Adrenal gland (tissue), 12 donors: Measurements from ENCODE around the gene SPTBN4. TPM values are rescaled to one million over a fixed set of nuclear protein-coding genes. Genes with fewer than 3 reads are reported as not detected.

Source experiments
- DNase-seq, 7 donors: peaks; one replicate each; pipeline ENCODE4 v3.0.0-alpha.2; 2019 to 2020
- H3K27ac ChIP-seq, 5 donors: fragments of 200-600 bp; sonication (generic) in 4 of 5; 1 replicate in 3 of 5; 2 replicates in 2 of 5; pipeline versions ENCODE4 v1.5.1 to v1.8.0; 2016 to 2020; ENCODE audit warnings: mild to moderate bottlenecking in 1 of 5
- H3K27me3 ChIP-seq: fragments of 200-600 bp; 2 replicates; pipeline ENCODE4 v1.8.0; 2021
- H3K36me3 ChIP-seq, 2 donors: fragments of 200-600 bp; replicated peaks in 1 of 2; 1 replicate in 1 of 2; 2 replicates in 1 of 2; pipeline versions ENCODE4 v1.5.1 to v1.8.0; 2018 to 2022
- H3K4me1 ChIP-seq, 2 donors: fragments of 200-600 bp; replicated peaks in 1 of 2; 1 replicate in 1 of 2; 2 replicates in 1 of 2; pipeline versions ENCODE4 v1.5.1 to v1.8.0; 2018 to 2021
- H3K4me3 ChIP-seq, 4 donors: fragments of 200-600 bp; sonication (generic) in 3 of 4; one replicate each; pipeline ENCODE4 v1.5.1; 2016 to 2018
- H3K9me3 ChIP-seq, 3 donors: fragments of 200-600 bp; sonication (generic) in 1 of 3; replicated peaks in 1 of 3; 1 replicate in 2 of 3; 2 replicates in 1 of 3; pipeline versions ENCODE4 v1.5.1 to v1.8.0; 2016 to 2021
- CTCF ChIP-seq, 6 experiments: fragments of 450-650 bp in 4 of 6; fragments of 200-600 bp in 2 of 6; sonication (generic) in 1 of 6; IDR thresholded peaks; 1 replicate in 5 of 6; 2 replicates in 1 of 6; pipeline versions ENCODE4 v1.5.1 to v1.8.0; 2016 to 2021; ENCODE audit warnings: antibody characterized with exemption in 6 of 6, mild to moderate bottlenecking in 2 of 6, moderate library complexity in 1 of 6
- POLR2A ChIP-seq, 2 donors: fragments of 450-650 bp; IDR thresholded peaks; one replicate each; pipeline ENCODE4 v1.6.1; 2017; ENCODE audit warnings: antibody characterized with exemption in 2 of 2, mild to moderate bottlenecking in 2 of 2, moderate library complexity in 1 of 2
- WGBS, 4 donors: extraction: QIAGEN DNeasy Blood & Tissue Kit in 2 of 4; methylation state at CpG; one replicate each; pipeline versions ENCODE4 v1.1.5 to v1.1.7; 2013 to 2017; 5-methylcytosine and 5-hydroxymethylcytosine counted together
- intact Hi-C, 2 donors: fragments of 100-400 bp; cut with DNase I; formaldehyde crosslinking; loops; one replicate each; pipeline versions ENCODE4 v1.14.1 to v1.15.0; 2022 to 2023
- polyA plus RNA-seq, 3 donors: library from polyadenylated mRNA; stranded (reverse); fragments of 200-250 nt in 2 of 3; fragments of 350-450 nt in 1 of 3; fragmentation: Illumina TruSeq in 1 of 3; extraction: RNeasy Lipid Tissue Mini Kit (QIAGEN cat#74804) in 1 of 3; gene quantifications; one replicate each; pipeline ENCODE4 v1.2.3, GENCODE V29; 2013 to 2014
- total RNA-seq, 9 donors: library from RNA; depleted of rRNA in 4 of 9; stranded (reverse); fragments of >200 nt in 4 of 9; fragments of 120-200 nt in 1 of 9; fragmentation: NEBNext Ultra II Directional in 1 of 9; extraction: Animal tissue kit (Norgen Biotek cat#: 25700) in 1 of 9; gene quantifications; one replicate each; pipeline versions ENCODE4 v1.1.0 to v1.2.4, GENCODE V29; 2013 to 2023
- donor health status: healthy with polysubstance abuse.
- donor health status: Bipolar disorder and iron deficiency.
- donor health status: DM: yes; HTN: yes; CAD: no.
- donor health status: DM: no; HTN: no; CAD: no.
- donor health status: DM: no; HTN: no; CAD: no.
- donor health status: DM: yes; HTN: yes; CAD: no.

Gene SPTBN4
- total and polyA plus RNA-seq, 12 donors, result 0.91 to 46.7 (median 3.3) TPM

- TF ChIP-seq CTCF (IDR thresholded peaks at IDR 0.05) (no peak), POLR2A (IDR thresholded peaks at IDR 0.05) (no peak)
- Histone ChIP-seq H3K9me3 (no peaks in the 10 kb centered on the region), H3K4me3 (no peak overlapping the region), H3K27ac (no peak overlapping the region), H3K36me3 (no peaks in the 10 kb centered on the region), H3K4me1 (no peaks in the 10 kb centered on the region), H3K27me3 (no peaks in the 10 kb centered on the region)
- no peak for DNase-seq
- 82 to 91% (median 87%) methylated on average over 4 of the region's 4 CpGs for WGBS, 4 donors
- intact Hi-C loops, result no loop called here
These were observed 34.8 kb downstream of the SPTBN4 start for GRCh38 chr19:40501599-40501998.

GRCh38 chr19:40502081-40502480 lies 35.3 kb downstream of the SPTBN4 start:
- no peak for DNase-seq
- no peaks in the 10 kb centered on the region for H3K27me3 ChIP-seq
- WGBS, 4 donors, result 76 to 88% (median 84%) methylated on average over 6 to 13 of the region's 13 CpGs
- no peaks in the 10 kb centered on the region for H3K4me1 ChIP-seq
- H3K27ac ChIP-seq, result no peak overlapping the region
- no peaks in the 10 kb centered on the region for H3K36me3 ChIP-seq
- TF ChIP-seq POLR2A (IDR thresholded peaks at IDR 0.05) (no peak), CTCF (IDR thresholded peaks at IDR 0.05) (no peak)
- intact Hi-C loops, result no loop called here
- H3K9me3 ChIP-seq, result no peaks in the 10 kb centered on the region
- H3K4me3 ChIP-seq, result no peak overlapping the region

GRCh38 chr19:40502647-40503319 lies 36.0 kb downstream of the SPTBN4 start:
- no peak for DNase-seq
- intact Hi-C loops, result no loop called here
- H3K27me3 ChIP-seq, result no peaks in the 10 kb centered on the region
- no peaks in the 10 kb centered on the region for H3K36me3 ChIP-seq
- no peaks in the 10 kb centered on the region for H3K9me3 ChIP-seq
- TF ChIP-seq POLR2A (IDR thresholded peaks at IDR 0.05) (no peak), CTCF (IDR thresholded peaks at IDR 0.05) (no peak)
- H3K4me1 ChIP-seq, result no peaks in the 10 kb centered on the region
- WGBS, 4 donors, result 65 to 83% (median 76%) methylated on average over 6 of the region's 6 CpGs
- no peak overlapping the region for H3K4me3 ChIP-seq
- no peak overlapping the region for H3K27ac ChIP-seq

GRCh38 chr19:40503320-40503695 lies 36.5 kb downstream of the SPTBN4 start:
- intact Hi-C loops, result no loop called here
- TF ChIP-seq POLR2A (IDR thresholded peaks at IDR 0.05) (no peak), CTCF (IDR thresholded peaks at IDR 0.05) (no peak)
- Histone ChIP-seq H3K4me3 (no peak overlapping the region), H3K27ac (no peak overlapping the region), H3K27me3 (no peaks in the 10 kb centered on the region), H3K4me1 (no peaks in the 10 kb centered on the region), H3K36me3 (no peaks in the 10 kb centered on the region), H3K9me3 (no peaks in the 10 kb centered on the region)
- DNase-seq, result no peak
- WGBS, 4 donors, result 45 to 89% (median 66%) methylated on average over 1 of the region's 1 CpG
